GM19099 (cell line): ENCODE data around the gene CITED2.

Source experiments
- POLR2A ChIP-seq: IDR thresholded peaks from 3 replicates; pipeline ENCODE4 v1.6.1; 2011; ENCODE audit warnings: low read depth; ENCODE audit not compliant: insufficient read length; ENCODE audit errors: extremely low read depth

CITED2 gene

GRCh38 chr6:139374357-139375225 is at the start of gene CITED2:
Gene CITED2 (minus strand): TSS chr6:139374648. CDS start chr6:139373944, 704 bp downstream.
- TF ChIP-seq POLR2A: peak; percentile 99

GRCh38 chr6:139423037-139423703 is 48.7 kb upstream of the CITED2 start:
- no peak for TF ChIP-seq POLR2A

- TF ChIP-seq POLR2A: no peak
These were observed 47.9 kb upstream of the CITED2 start for GRCh38 chr6:139422105-139423036.

GRCh38 chr6:139418481-139419132 is 44.2 kb upstream of the CITED2 start:
- no peak for TF ChIP-seq POLR2A

- no peak for TF ChIP-seq POLR2A
These were observed 41.7 kb upstream of the CITED2 start for GRCh38 chr6:139416146-139416545.

GRCh38 chr6:139415365-139415764 is 40.9 kb upstream of the CITED2 start:
- no peak for TF ChIP-seq POLR2A

GRCh38 chr6:139409026-139409425 is 34.6 kb upstream of the CITED2 start:
- no peak for TF ChIP-seq POLR2A

- no peak for TF ChIP-seq POLR2A
These were observed 33.3 kb upstream of the CITED2 start for GRCh38 chr6:139407718-139408222.

- TF ChIP-seq POLR2A: no peak
These were observed 32.3 kb upstream of the CITED2 start for GRCh38 chr6:139406577-139407343.

- TF ChIP-seq POLR2A: no peak
These were observed 28.5 kb upstream of the CITED2 start for GRCh38 chr6:139402876-139403386.

- TF ChIP-seq POLR2A: no peak
These were observed 24.2 kb upstream of the CITED2 start for GRCh38 chr6:139398658-139399057.

GRCh38 chr6:139395891-139396301 is 21.4 kb upstream of the CITED2 start:
- TF ChIP-seq POLR2A: no peak

- TF ChIP-seq POLR2A: no peak
These were observed 20.9 kb upstream of the CITED2 start for GRCh38 chr6:139395371-139395770.
